Measurements from ENCODE around the gene HSD17B4. TPM values are rescaled to one million over a fixed set of nuclear protein-coding genes. Genes with fewer than 3 reads are reported as not detected.

Gene HSD17B4
- total and polyA plus RNA-seq, 2 of the 13 experiments (the other 11 are each of a cell fraction or from before 2014, with no cell fraction given): 178 to 399 TPM

DNA sequence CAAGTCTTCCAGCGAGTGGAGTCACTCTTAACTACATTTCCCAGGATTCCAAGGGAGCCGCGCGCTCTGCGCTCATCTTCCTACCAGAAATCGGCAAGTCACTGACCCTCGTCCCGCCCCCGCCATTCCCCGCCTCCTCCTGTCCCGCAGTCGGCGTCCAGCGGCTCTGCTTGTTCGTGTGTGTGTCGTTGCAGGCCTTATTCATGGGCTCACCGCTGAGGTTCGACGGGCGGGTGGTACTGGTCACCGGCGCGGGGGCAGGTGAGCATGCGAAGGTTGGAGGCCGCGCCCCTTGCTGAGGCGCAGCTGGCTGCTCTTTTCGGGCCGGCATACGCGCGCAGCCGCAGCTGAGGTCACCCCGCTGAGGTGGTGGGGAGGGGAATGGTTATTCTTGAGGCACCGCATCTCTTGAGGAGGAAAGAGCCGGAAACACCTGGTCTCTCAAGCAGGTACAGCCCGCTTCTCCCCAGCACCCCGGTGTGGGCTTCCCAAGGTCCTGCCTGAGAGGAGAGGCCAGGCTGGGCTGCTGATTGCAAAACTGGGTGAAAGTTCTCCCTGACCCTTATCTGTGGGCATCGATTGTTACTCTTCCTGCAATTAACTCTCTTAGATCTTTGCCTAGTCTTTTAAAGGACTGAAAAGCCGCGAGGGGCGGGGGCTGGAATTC lies at the start of gene HSD17B4 (continued):
- TF ChIP-seq, protein P1, sequence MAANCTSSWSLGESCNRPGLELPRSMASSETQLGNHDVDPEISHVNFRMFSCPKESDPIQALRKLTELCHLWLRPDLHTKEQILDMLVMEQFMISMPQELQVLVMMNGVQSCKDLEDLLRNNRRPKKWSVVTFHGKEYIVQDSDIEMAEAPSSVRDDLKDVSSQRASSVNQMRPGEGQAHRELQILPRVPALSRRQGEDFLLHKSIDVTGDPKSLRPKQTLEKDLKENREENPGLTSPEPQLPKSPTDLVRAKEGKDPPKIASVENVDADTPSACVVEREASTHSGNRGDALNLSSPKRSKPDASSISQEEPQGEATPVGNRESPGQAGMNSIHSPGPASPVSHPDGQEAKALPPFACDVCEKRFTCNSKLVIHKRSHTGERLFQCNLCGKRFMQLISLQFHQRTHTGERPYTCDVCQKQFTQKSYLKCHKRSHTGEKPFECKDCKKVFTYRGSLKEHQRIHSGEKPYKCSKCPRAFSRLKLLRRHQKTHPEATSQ (CRISPR knock-in tag; IDR thresholded peaks at IDR 0.05; ENCODE audit: borderline replicate concordance): no peak; the same call in 1 of the 2 replicates
- TF ChIP-seq ZNF782 (CRISPR knock-in tag; IDR thresholded peaks at IDR 0.05; ENCODE audit: borderline replicate concordance) (no peak), TBX3 (IDR thresholded peaks at IDR 0.05; ENCODE audit: borderline replicate concordance) (peak; percentile 42; the same call in 1 of the 2 replicates), ESRRA (CRISPR knock-in tag; IDR thresholded peaks at IDR 0.05; ENCODE audit: low read depth) (peak; percentile 55; the same call in 1 of the 2 replicates), ZNF121 (CRISPR knock-in tag; IDR thresholded peaks at IDR 0.05) (no peak; the same call in 1 of the 2 replicates), ZNF12 (CRISPR knock-in tag; IDR thresholded peaks at IDR 0.05) (0 out of 2 replicates have a peak, but pooled peaks have one; percentile 35), ZBTB7B (CRISPR knock-in tag; IDR thresholded peaks at IDR 0.05) (peak; percentile 84), KLF13 (CRISPR knock-in tag; IDR thresholded peaks at IDR 0.05) (no peak; the same call in 1 of the 2 replicates), ZNF317 (CRISPR knock-in tag; IDR thresholded peaks at IDR 0.05) (peak; percentile 68; the same call in 1 of the 2 replicates), ZSCAN9 (CRISPR knock-in tag; IDR thresholded peaks at IDR 0.05; ENCODE audit: borderline replicate concordance) (peak; percentile 69; the same call in 1 of the 2 replicates), RARA (CRISPR knock-in tag; IDR thresholded peaks at IDR 0.05) (peak; percentile 68), POLR2G (IDR thresholded peaks at IDR 0.05; ENCODE audit: low read depth, low read length) (peak; percentile 81), PHF5A (CRISPR knock-in tag; IDR thresholded peaks at IDR 0.05; ENCODE audit: low read depth, unreplicated experiment) (no peak), ZNF577 (CRISPR knock-in tag; IDR thresholded peaks at IDR 0.05; ENCODE audit: borderline replicate concordance, low read depth) (no peak), SP4 (CRISPR knock-in tag; IDR thresholded peaks at IDR 0.05) (peak; percentile 74)
- TF ChIP-seq, protein P2, sequence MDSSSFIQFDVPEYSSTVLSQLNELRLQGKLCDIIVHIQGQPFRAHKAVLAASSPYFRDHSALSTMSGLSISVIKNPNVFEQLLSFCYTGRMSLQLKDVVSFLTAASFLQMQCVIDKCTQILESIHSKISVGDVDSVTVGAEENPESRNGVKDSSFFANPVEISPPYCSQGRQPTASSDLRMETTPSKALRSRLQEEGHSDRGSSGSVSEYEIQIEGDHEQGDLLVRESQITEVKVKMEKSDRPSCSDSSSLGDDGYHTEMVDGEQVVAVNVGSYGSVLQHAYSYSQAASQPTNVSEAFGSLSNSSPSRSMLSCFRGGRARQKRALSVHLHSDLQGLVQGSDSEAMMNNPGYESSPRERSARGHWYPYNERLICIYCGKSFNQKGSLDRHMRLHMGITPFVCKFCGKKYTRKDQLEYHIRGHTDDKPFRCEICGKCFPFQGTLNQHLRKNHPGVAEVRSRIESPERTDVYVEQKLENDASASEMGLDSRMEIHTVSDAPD (CRISPR knock-in tag; IDR thresholded peaks at IDR 0.05): no peak
- TF ChIP-seq, protein P3, sequence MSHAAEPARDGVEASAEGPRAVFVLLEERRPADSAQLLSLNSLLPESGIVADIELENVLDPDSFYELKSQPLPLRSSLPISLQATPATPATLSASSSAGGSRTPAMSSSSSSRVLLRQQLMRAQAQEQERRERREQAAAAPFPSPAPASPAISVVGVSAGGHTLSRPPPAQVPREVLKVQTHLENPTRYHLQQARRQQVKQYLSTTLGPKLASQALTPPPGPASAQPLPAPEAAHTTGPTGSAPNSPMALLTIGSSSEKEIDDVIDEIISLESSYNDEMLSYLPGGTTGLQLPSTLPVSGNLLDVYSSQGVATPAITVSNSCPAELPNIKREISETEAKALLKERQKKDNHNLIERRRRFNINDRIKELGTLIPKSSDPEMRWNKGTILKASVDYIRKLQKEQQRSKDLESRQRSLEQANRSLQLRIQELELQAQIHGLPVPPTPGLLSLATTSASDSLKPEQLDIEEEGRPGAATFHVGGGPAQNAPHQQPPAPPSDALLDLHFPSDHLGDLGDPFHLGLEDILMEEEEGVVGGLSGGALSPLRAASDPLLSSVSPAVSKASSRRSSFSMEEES (CRISPR knock-in tag; IDR thresholded peaks at IDR 0.05): peak; percentile 50
- TF ChIP-seq, protein P4, sequence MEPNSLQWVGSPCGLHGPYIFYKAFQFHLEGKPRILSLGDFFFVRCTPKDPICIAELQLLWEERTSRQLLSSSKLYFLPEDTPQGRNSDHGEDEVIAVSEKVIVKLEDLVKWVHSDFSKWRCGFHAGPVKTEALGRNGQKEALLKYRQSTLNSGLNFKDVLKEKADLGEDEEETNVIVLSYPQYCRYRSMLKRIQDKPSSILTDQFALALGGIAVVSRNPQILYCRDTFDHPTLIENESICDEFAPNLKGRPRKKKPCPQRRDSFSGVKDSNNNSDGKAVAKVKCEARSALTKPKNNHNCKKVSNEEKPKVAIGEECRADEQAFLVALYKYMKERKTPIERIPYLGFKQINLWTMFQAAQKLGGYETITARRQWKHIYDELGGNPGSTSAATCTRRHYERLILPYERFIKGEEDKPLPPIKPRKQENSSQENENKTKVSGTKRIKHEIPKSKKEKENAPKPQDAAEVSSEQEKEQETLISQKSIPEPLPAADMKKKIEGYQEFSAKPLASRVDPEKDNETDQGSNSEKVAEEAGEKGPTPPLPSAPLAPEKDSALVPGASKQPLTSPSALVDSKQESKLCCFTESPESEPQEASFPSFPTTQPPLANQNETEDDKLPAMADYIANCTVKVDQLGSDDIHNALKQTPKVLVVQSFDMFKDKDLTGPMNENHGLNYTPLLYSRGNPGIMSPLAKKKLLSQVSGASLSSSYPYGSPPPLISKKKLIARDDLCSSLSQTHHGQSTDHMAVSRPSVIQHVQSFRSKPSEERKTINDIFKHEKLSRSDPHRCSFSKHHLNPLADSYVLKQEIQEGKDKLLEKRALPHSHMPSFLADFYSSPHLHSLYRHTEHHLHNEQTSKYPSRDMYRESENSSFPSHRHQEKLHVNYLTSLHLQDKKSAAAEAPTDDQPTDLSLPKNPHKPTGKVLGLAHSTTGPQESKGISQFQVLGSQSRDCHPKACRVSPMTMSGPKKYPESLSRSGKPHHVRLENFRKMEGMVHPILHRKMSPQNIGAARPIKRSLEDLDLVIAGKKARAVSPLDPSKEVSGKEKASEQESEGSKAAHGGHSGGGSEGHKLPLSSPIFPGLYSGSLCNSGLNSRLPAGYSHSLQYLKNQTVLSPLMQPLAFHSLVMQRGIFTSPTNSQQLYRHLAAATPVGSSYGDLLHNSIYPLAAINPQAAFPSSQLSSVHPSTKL (CRISPR knock-in tag; IDR thresholded peaks at IDR 0.05): peak; percentile 78
